GM23248 (cell line): ENCODE data around the gene MPV17L2. TPM values are rescaled to one million over a fixed set of nuclear protein-coding genes. Genes with fewer than 3 reads are reported as not detected.

Source experiments
- DNase-seq: peaks from one replicate; pipeline ENCODE4 v3.0.0-alpha.2; 2015
- H2AFZ ChIP-seq: fragments of 200-600 bp; sonication (generic); 2 replicates; pipeline ENCODE4 v1.6.1; 2016; ENCODE audit warnings: antibody characterized with exemption
- H3F3A ChIP-seq: fragments of 200-600 bp; sonication (generic); 2 replicates; pipeline ENCODE4 v1.6.1; 2016; ENCODE audit warnings: mild to moderate bottlenecking, antibody characterized with exemption, mixed run types; ENCODE audit not compliant: insufficient read depth
- H3K27ac ChIP-seq: fragments of 200-600 bp; sonication (generic); 2 replicates; pipeline ENCODE4 v1.5.1; 2016; ENCODE audit warnings: mild to moderate bottlenecking
- H3K27me3 ChIP-seq: fragments of 200-600 bp; sonication (generic); replicated peaks from 2 replicates; pipeline ENCODE4 v1.6.1; 2016; ENCODE audit warnings: mild to moderate bottlenecking; ENCODE audit not compliant: insufficient read depth
- H3K36me3 ChIP-seq: fragments of 200-600 bp; sonication (generic); 2 replicates; pipeline ENCODE4 v1.6.1; 2016; ENCODE audit warnings: low read depth, mild to moderate bottlenecking
- H3K4me1 ChIP-seq: fragments of 200-600 bp; sonication (generic); 2 replicates; pipeline ENCODE4 v1.6.1; 2016; ENCODE audit warnings: mild to moderate bottlenecking; ENCODE audit not compliant: insufficient read depth
- H3K4me2 ChIP-seq: fragments of 200-600 bp; sonication (generic); one replicate; pipeline ENCODE4 v1.6.1; 2016; ENCODE audit warnings: mild to moderate bottlenecking; ENCODE audit not compliant: unreplicated experiment
- H3K4me3 ChIP-seq: fragments of 200-600 bp; sonication (generic); 2 replicates; pipeline ENCODE4 v1.5.1; 2016; ENCODE audit warnings: mild to moderate bottlenecking
- H3K79me2 ChIP-seq: fragments of 200-600 bp; sonication (generic); 2 replicates; pipeline ENCODE4 v1.6.1; 2016; ENCODE audit warnings: mild to moderate bottlenecking; ENCODE audit not compliant: insufficient read depth
- H3K9ac ChIP-seq: fragments of 200-600 bp; sonication (generic); 2 replicates; pipeline ENCODE4 v1.6.1; 2016; ENCODE audit warnings: mild to moderate bottlenecking
- H3K9me2 ChIP-seq: fragments of 200-600 bp; sonication (generic); 2 replicates; pipeline ENCODE4 v1.6.1; 2016; ENCODE audit warnings: mixed run types, mild to moderate bottlenecking, moderate library complexity; ENCODE audit not compliant: insufficient read depth
- H3K9me3 ChIP-seq: fragments of 200-600 bp; sonication (generic); one replicate; pipeline ENCODE4 v1.6.1; 2017; ENCODE audit warnings: low read depth
- H4K20me1 ChIP-seq: fragments of 200-600 bp; sonication (generic); 2 replicates; pipeline ENCODE4 v1.6.0; 2016; ENCODE audit not compliant: insufficient read depth
- EZH2 ChIP-seq: fragments of 200-600 bp; sonication (generic); IDR thresholded peaks from 2 replicates; pipeline ENCODE4 v1.6.1; 2018; ENCODE audit warnings: antibody characterized with exemption, mild to moderate bottlenecking; ENCODE audit not compliant: insufficient read depth, poor library complexity, severe bottlenecking
- EZH2phosphoT487 ChIP-seq: fragments of 200-600 bp; sonication (generic); IDR thresholded peaks from 2 replicates; pipeline ENCODE4 v1.6.1; 2018; ENCODE audit warnings: antibody characterized with exemption, moderate library complexity, mild to moderate bottlenecking, low read depth; ENCODE audit not compliant: insufficient read depth
- WGBS, 2 experiments: methylation state at CpG; one replicate each; pipeline ENCODE4 v1.1.6; 2015 to 2017; ENCODE audit warnings: low lambda C conversion rate in 2 of 2, low coverage in 1 of 2; ENCODE audit errors: missing lambda C conversion rate in 2 of 2; 5-methylcytosine and 5-hydroxymethylcytosine counted together
- in situ Hi-C: fragments of 300-500 bp; cut with MboI; formaldehyde crosslinking; loops from 2 replicates; pipeline ENCODE4 v1.15.0; 2020
- polyA plus RNA-seq: library from polyadenylated mRNA; unstranded; fragments of >200 nt; fragmentation: Nextera tagmentation; extraction: Ambion mirVana; gene quantifications from 2 replicates; pipeline ENCODE4 v1.2.1, GENCODE V29; 2016
- total RNA-seq: library from RNA; depleted of rRNA; stranded (reverse); fragments of >200 nt; shearing (Covaris generic); gene quantifications from 2 replicates; pipeline ENCODE4 v1.2.3, GENCODE V29; 2014

The MPV17L2 gene
- total and polyA plus RNA-seq, 2 experiments from 2014 or later: 21.0 to 43.2 TPM

- Histone ChIP-seq H3K9me3 (no peaks in the 10 kb centered on the region), H3K4me3 (no peak overlapping the region), H3K9ac (no peak overlapping the region), H3K79me2 (no peaks in the 10 kb centered on the region), H3K27me3 (no peaks in the 10 kb centered on the region), H3K9me2 (no peaks in the 10 kb centered on the region), H3K4me1 (no peaks in the 10 kb centered on the region), H3K36me3 (no peaks in the 10 kb centered on the region), H2AFZ (no peak overlapping the region), H3K4me2 (no peak overlapping the region), H3F3A (no peaks in the 10 kb centered on the region), H4K20me1 (no peaks in the 10 kb centered on the region), H3K27ac (no peak overlapping the region)
- WGBS, 2 experiments: 93 to 97% methylated on average over 5 of the region's 5 CpGs
- no peak for DNase-seq
- in situ Hi-C loops: no loop called here
- TF ChIP-seq EZH2phosphoT487 (no peak), EZH2 (no peak)
Observed at GRCh38 chr19:18179957-18180356, 13.1 kb upstream of the MPV17L2 start.

GRCh38 chr19:18183529-18183928 is 9.5 kb upstream of the MPV17L2 start:
- Histone ChIP-seq H3K9ac (no peak overlapping the region), H2AFZ (no peak overlapping the region), H3K9me3 (no peaks in the 10 kb centered on the region), H3K4me2 (no peak overlapping the region), H3F3A (no peaks in the 10 kb centered on the region), H3K4me1 (no peaks in the 10 kb centered on the region), H4K20me1 (no peaks in the 10 kb centered on the region), H3K79me2 (no peaks in the 10 kb centered on the region), H3K9me2 (no peaks in the 10 kb centered on the region), H3K27me3 (no peaks in the 10 kb centered on the region), H3K27ac (no peak overlapping the region), H3K4me3 (no peak overlapping the region), H3K36me3 (no peaks in the 10 kb centered on the region)
- in situ Hi-C loops: no loop called here
- no peak for TF ChIP-seq EZH2phosphoT487
- TF ChIP-seq EZH2: no peak
- DNase-seq: no peak

DNA sequence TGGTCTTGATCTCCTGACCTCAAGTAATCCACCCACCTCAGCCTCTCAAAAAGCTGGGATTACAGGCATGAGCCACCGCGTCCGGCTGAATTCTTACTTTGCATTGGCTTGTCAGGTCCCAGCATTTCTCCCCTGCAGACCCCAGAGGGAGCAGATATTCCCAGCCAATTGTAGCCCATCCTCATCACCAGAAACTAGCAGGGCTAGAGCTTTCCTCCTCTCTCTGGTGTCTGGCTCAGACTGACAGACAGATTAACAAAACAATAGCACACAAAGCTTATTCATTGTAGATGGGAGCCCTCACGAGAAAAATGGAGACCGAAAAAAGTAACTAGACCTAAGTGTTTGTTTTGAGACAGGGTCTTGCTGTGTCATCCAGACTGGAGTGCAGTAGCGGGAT is 7.5 kb upstream of the MPV17L2 start:
- Histone ChIP-seq H3K9me3 (no peaks in the 10 kb centered on the region), H3K9ac (no peak overlapping the region), H3K4me2 (no peak overlapping the region), H4K20me1 (no peaks in the 10 kb centered on the region), H3K36me3 (no peaks in the 10 kb centered on the region), H3K27me3 (no peaks in the 10 kb centered on the region), H3K4me3 (no peak overlapping the region), H3K4me1 (no peaks in the 10 kb centered on the region), H3K27ac (no peak overlapping the region), H3K79me2 (no peaks in the 10 kb centered on the region), H3F3A (no peaks in the 10 kb centered on the region), H2AFZ (no peak overlapping the region), H3K9me2 (no peaks in the 10 kb centered on the region)
- in situ Hi-C loops: no loop called here
- TF ChIP-seq EZH2phosphoT487 (no peak), EZH2 (no peak)
- no peak for DNase-seq
- WGBS, 2 experiments: 52 to 55% methylated on average over 6 of the region's 6 CpGs

DNA sequence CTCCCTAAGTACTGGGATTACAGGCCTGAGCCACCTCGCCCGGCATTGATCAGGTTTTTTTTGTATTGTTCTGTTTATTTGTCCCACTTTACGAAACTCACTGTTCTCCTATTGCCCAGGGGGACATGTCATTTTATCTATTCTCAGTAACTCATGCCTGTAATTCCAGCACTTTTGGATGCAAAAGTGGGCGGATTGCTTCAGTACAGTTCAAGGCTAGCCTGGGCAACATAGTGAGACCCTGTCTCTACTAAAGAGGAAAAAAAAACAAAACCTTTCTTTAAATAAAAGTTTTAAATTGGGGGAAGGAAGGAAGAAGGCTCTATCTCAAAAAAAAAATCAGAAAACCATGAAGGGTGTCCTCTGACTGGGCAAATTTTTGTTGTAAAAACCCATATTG is 2.7 kb upstream of the MPV17L2 start:
- no peak for TF ChIP-seq EZH2
- H3K9me2 ChIP-seq: no peaks in the 10 kb centered on the region
- in situ Hi-C loops: no loop called here

DNA sequence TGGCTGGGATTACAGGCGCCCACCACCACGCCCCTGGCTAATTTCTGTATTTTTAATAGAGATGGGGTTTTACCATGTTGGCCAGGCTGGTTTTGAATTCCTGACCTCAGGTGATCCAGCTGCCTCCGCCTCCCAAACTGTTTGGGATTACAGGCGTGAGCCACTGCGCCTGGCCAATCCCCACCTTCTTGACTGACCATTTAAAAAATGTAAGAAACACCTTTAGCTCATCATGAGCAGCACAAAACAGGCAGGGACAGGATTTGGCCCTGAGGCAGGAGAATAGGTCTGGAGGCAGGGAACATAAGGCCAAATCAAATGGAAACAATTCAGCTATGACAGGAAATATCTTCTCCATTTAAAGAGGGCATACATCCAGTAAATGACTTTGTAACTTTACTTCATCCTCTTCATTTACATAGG is 1.4 kb upstream of the MPV17L2 start:
- Histone ChIP-seq H3K36me3 (no peaks in the 10 kb centered on the region), H3K4me1 (peaks cover 5% of the 10 kb centered on the region; the same call in 1 of the 2 replicates), H3K4me3 (peak overlapping the region; percentile 84), H3K9ac (peak overlapping the region; percentile 93), H3K27me3 (no peaks in the 10 kb centered on the region), H2AFZ (peak overlapping the region; percentile 82), H3K9me3 (no peaks in the 10 kb centered on the region), H3K9me2 (no peaks in the 10 kb centered on the region), H4K20me1 (no peaks in the 10 kb centered on the region), H3K27ac (peak overlapping the region; percentile 96), H3K79me2 (no peaks in the 10 kb centered on the region), H3F3A (peaks cover 11% of the 10 kb centered on the region), H3K4me2 (peak overlapping the region; percentile 94)
- no peak for DNase-seq
- TF ChIP-seq EZH2 (no peak), EZH2phosphoT487 (no peak)
- 67% methylated on average over 5 of the region's 5 CpGs for WGBS, 2 experiments
- in situ Hi-C loops: no loop called here

More for the DNA sequence above, 2.7 kb upstream of the MPV17L2 start:
- H3K9ac ChIP-seq: no peak overlapping the region
- H3K4me3 ChIP-seq: no peak overlapping the region
- DNase-seq: no peak
- no peaks in the 10 kb centered on the region for H3K9me3 ChIP-seq
- H3K27ac ChIP-seq: no peak overlapping the region
- H3K4me2 ChIP-seq: no peak overlapping the region
- peaks cover 11% of the 10 kb centered on the region for H3F3A ChIP-seq
- 63 to 70% methylated on average over 4 of the region's 4 CpGs for WGBS, 2 experiments
- no peaks in the 10 kb centered on the region for H3K36me3 ChIP-seq
- H3K4me1 ChIP-seq: peaks cover 5% of the 10 kb centered on the region; the same call in 1 of the 2 replicates
- H4K20me1 ChIP-seq: no peaks in the 10 kb centered on the region
- no peaks in the 10 kb centered on the region for H3K79me2 ChIP-seq
- no peaks in the 10 kb centered on the region for H3K27me3 ChIP-seq
- no peak overlapping the region for H2AFZ ChIP-seq
